C4-2B (cell line): ENCODE results near the gene TUBB6.

Experiments used
- H3K27ac ChIP-seq: fragments of 450-650 bp; 2 replicates; pipeline ENCODE4 v1.5.1; 2017
- CTCF ChIP-seq: fragments of 450-650 bp; conservative IDR thresholded peaks from 2 replicates; pipeline ENCODE4 v1.5.1; 2017; ENCODE audit warnings: mild to moderate bottlenecking
- ZFX ChIP-seq: fragments of 450-650 bp; IDR thresholded peaks from 2 replicates; pipeline ENCODE4 v1.6.1; 2017

Gene TUBB6

GRCh38 chr18:12287131-12287681 is 20.8 kb upstream of the TUBB6 start:
- H3K27ac ChIP-seq, result no peak overlapping the region
- TF ChIP-seq ZFX (no peak), CTCF (no peak)

DNA sequence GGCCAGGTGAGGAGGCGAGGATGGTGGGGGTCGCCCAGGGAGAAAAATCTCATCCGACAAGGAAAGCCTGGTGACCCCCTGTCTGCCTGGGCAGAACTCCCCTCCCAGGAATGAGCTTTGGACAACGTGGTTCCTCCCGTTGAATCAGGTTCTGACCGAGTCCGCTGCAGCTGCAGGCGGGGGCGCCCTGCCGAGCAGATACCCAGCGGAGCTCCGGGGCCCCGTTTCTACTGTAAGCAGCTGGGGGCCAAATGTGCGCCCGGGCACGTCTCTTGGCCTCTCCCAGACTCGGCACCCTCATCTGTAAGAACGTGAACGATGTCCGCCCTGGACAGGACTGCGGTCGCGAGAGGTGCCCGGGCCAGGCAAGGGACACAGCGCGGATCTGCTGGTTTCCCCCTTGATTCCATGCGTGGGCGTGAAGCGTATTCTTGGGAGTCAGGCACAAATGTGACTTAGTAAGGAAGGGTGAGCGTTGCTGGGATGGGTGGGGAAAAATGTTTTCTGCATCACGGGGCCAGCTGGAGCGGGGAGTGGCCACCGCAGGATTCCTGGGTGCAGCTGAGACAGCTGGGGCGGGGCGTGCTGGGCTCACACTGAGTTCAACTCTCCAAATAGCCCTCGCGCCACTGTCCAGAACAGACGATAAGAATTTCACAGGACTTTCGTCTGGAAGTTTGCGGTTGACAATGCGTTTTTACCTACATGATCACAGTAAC is 20.2 kb upstream of the TUBB6 start:
- no peak overlapping the region for H3K27ac ChIP-seq

DNA sequence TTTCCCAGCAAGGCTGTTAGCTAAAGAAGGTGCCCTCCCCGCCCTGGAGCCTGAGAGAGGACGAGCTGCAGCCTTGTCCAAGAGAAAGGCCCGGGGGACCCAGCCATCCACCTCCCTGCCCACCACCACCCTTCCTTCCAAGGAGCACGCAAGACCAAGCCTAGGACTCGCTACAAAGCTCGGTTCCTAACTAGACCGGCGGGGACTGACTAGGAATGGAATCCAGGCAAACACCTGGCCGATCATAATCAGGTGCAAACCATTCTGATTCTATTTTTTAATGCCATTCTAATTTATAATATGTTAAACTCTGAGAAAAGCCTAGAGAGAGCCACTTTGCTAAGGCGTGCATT is 19.7 kb upstream of the TUBB6 start:
- TF ChIP-seq CTCF (no peak), ZFX (no peak)
- H3K27ac ChIP-seq, result no peak overlapping the region

More for the DNA sequence above, 20.2 kb upstream of the TUBB6 start:
- TF ChIP-seq CTCF (no peak), ZFX (no peak)

GRCh38 chr18:12290086-12290485 is 18.0 kb upstream of the TUBB6 start:
- TF ChIP-seq CTCF, result no peak
- TF ChIP-seq ZFX, result no peak
- H3K27ac ChIP-seq, result no peak overlapping the region

DNA sequence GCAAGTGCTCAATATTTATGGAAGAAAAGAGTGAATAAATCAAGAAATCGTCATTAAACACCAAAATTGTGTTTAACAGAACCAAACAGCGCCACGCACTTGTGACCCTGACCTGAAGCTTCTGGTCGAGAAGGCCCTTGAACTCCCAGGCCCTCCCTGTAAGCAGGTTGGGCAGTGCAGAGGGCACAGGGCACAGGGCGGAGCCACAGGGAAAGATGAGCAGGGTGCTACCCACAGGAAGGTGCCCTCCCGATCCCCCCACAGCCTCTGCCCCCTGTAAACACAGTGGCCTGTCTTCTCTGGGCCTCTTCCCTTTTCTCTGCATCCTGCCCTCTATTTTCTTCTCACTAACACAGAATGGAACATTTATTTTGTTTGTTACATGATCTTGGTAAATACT is 16.9 kb upstream of the TUBB6 start:
- TF ChIP-seq ZFX (no peak), CTCF (no peak)
- no peak overlapping the region for H3K27ac ChIP-seq

DNA sequence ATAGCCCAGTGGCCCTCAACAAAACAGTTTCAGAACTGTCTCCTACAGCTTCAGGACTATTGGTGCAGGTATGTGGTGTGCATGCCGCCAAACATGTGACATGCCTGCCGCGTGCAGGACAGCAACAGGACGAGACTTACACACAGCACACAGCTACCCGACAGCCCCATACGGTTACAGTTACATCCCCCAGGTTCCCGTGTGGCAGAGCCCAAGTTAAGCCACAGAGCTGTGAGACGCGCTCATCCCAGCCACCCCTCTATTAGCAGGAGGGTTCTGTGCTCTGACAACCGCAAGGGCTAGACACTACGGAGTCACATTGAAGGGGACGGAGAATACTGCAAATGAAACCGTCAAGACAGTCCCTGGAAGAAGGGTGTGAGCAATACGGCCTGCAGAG is 16.4 kb upstream of the TUBB6 start:
- H3K27ac ChIP-seq, result no peak overlapping the region
- no peak for TF ChIP-seq CTCF
- TF ChIP-seq ZFX, result no peak

DNA sequence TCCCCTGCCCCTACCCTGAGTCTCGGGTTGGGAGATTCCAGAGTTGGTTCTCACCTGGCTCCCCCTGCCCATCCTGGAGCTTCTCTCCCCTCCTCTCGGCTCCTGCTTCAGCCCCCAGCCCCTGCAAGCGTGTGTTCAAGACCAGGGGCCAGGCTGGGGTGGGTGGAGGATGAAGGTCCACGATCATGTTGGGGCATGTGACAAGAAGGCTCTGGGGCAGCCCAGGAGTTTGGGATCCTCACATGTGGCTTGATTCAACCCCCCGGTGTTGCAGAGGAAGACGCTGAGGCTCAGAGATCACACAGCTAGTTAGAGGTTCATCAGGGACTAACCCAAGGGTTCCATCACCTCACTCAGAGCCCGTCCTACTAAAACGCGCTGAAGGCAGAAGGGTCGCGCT is 14.2 kb upstream of the TUBB6 start:
- no peak overlapping the region for H3K27ac ChIP-seq
- TF ChIP-seq ZFX (no peak), CTCF (no peak)
